Lower leg skin (tissue), 3 donors: ENCODE results near the gene CIAO3.

Experiments
- POLR2A ChIP-seq, 2 donors: fragments of 450-650 bp; IDR thresholded peaks; one replicate each; pipeline ENCODE4 v1.6.1; 2016 to 2017; ENCODE audit warnings: antibody characterized with exemption in 2 of 2, mild to moderate bottlenecking in 1 of 2, moderate library complexity in 1 of 2
- TF ChIP-seq, protein P1 (sequence below), 3 donors: fragments of 450-650 bp; IDR thresholded peaks; one replicate each; pipeline ENCODE4 v1.5.1; 2016; ENCODE audit warnings: antibody characterized with exemption in 3 of 3, mild to moderate bottlenecking in 3 of 3, moderate library complexity in 2 of 3

DNA sequence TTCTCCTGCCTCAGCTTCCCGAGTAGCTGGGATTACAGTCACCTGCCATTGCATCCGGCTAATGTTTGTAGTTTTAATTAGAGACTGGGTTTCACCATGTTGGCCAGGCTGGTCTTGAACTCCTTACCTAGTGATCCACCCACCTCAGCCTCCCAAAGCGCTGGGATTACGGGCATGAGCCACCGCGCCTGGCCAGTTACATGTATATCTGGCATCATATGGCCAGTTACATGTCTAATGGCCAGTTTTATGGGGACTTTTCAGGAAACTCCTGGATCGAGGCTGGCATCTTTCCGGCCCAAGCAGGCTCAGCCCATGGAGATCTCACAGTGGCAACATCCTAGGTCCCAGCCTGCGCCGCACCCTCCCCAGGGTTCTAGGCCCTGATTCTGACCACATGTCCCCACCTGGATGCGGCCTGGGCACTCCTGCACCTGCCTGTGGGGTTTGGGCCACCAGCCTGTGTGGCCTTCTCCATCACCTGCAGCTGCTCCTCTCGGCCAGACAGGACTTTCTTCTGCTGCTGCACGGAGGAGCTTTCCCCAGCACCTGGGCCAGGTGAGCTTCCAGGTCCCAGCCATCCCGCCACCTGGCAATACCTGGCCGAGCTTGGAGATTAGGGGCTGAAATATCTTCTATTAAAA lies 1.3 kb upstream of the CIAO3 start:
- no peak for TF ChIP-seq POLR2A (IDR thresholded peaks at IDR 0.05)
- TF ChIP-seq, protein P1, sequence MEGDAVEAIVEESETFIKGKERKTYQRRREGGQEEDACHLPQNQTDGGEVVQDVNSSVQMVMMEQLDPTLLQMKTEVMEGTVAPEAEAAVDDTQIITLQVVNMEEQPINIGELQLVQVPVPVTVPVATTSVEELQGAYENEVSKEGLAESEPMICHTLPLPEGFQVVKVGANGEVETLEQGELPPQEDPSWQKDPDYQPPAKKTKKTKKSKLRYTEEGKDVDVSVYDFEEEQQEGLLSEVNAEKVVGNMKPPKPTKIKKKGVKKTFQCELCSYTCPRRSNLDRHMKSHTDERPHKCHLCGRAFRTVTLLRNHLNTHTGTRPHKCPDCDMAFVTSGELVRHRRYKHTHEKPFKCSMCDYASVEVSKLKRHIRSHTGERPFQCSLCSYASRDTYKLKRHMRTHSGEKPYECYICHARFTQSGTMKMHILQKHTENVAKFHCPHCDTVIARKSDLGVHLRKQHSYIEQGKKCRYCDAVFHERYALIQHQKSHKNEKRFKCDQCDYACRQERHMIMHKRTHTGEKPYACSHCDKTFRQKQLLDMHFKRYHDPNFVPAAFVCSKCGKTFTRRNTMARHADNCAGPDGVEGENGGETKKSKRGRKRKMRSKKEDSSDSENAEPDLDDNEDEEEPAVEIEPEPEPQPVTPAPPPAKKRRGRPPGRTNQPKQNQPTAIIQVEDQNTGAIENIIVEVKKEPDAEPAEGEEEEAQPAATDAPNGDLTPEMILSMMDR (IDR thresholded peaks at IDR 0.05): no peak
